ENCODE measurements around the gene NHS. TPM values are rescaled to one million over a fixed set of nuclear protein-coding genes. Genes with fewer than 3 reads are reported as not detected.

Gene NHS
- total and polyA plus RNA-seq, 3 donors from 2014 or later = 4.8 to 25.7 (median 21.8) TPM

- H3K36me3 ChIP-seq (ENCODE audit: low read depth, missing control alignments) = no peaks in the 10 kb centered on the region
- H3K27me3 ChIP-seq = no peaks in the 10 kb centered on the region
- TF ChIP-seq POLR2A (IDR thresholded peaks at IDR 0.05) = no peak
- no peak for TF ChIP-seq CTCF (IDR thresholded peaks at IDR 0.05)
- H3K27ac ChIP-seq = no peak overlapping the region
- DNase-seq = no peak
- H3K4me1 ChIP-seq = no peaks in the 10 kb centered on the region
- intact Hi-C loops (cut with DNase I; ENCODE audit: low total_unique reads) = no loop called here
- H3K9me3 ChIP-seq = no peaks in the 10 kb centered on the region
- no peak overlapping the region for H3K4me3 ChIP-seq
- WGBS, 2 donors = 27 to 29% methylated on average over 2 of the region's 2 CpGs
Measured at GRCh38 chrX:17555846-17556245, 180.8 kb downstream of the NHS start.

GRCh38 chrX:17559728-17560379 lies 184.9 kb downstream of the NHS start:
- H3K4me3 ChIP-seq = no peak overlapping the region
- TF ChIP-seq POLR2A (IDR thresholded peaks at IDR 0.05) (no peak), CTCF (IDR thresholded peaks at IDR 0.05) (no peak)
- 49 to 62% methylated on average over 8 of the region's 8 CpGs for WGBS, 2 donors

DNA sequence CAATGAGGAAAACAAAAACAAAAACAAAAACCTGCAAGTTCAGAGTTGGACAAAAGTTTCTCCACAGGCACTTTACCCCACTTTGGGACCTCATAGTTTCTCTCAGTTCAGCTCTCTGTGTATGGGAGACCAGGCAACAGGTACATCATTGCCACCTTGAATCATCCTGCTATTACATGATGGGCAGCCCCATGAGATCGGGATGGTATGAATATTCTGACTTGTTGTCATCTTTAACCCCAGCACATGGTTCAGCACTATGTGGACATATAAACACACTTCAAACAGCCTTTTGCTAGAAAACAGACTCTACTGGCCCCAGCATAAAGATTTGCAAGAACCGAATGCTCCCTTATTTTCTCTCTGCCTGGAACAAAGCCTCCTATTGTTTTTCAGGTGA lies 185.4 kb downstream of the NHS start:
- no peaks in the 10 kb centered on the region for H3K36me3 ChIP-seq (ENCODE audit: low read depth, missing control alignments)
- no peak for DNase-seq
- no peaks in the 10 kb centered on the region for H3K4me1 ChIP-seq
- 57 to 67% methylated on average over 2 of the region's 2 CpGs for WGBS, 2 donors
- intact Hi-C loops (cut with DNase I; ENCODE audit: low total_unique reads) = no loop called here
- TF ChIP-seq CTCF (IDR thresholded peaks at IDR 0.05) = no peak
- TF ChIP-seq POLR2A (IDR thresholded peaks at IDR 0.05) = no peak
- H3K9me3 ChIP-seq = no peaks in the 10 kb centered on the region
- no peak overlapping the region for H3K27ac ChIP-seq
- H3K27me3 ChIP-seq = no peaks in the 10 kb centered on the region
- no peak overlapping the region for H3K4me3 ChIP-seq

More at GRCh38 chrX:17559728-17560379, 184.9 kb downstream of the NHS start:
- Histone ChIP-seq H3K27me3 (no peaks in the 10 kb centered on the region), H3K27ac (no peak overlapping the region), H3K4me1 (no peaks in the 10 kb centered on the region), H3K9me3 (no peaks in the 10 kb centered on the region), H3K36me3 (ENCODE audit: low read depth, missing control alignments) (no peaks in the 10 kb centered on the region)
- no peak for DNase-seq
- intact Hi-C loops (cut with DNase I; ENCODE audit: low total_unique reads) = no loop called here

DNA sequence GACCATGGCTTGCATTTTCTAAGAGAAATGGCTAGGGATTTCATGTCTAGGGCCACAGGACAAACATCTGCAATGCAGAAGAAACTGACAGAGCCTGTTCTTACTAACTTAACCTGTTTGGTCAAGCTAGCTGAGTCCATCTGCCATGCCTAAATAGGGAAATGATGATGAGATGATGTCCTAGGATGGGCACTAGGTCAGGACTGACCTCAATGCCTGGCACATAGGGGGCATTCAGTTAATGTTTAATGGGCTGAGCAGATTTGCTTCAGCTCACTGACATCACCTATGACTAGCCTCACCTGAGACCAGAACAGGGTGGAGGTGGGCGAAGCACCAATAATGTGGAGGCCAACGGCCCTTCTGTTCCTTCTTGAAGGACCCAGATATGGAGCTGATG lies 188.1 kb downstream of the NHS start:
- Histone ChIP-seq H3K36me3 (ENCODE audit: low read depth, missing control alignments) (no peaks in the 10 kb centered on the region), H3K9me3 (no peaks in the 10 kb centered on the region), H3K27ac (no peak overlapping the region), H3K27me3 (no peaks in the 10 kb centered on the region), H3K4me3 (no peak overlapping the region), H3K4me1 (no peaks in the 10 kb centered on the region)
- DNase-seq = no peak
- 90 to 94% methylated on average over 2 of the region's 2 CpGs for WGBS, 2 donors
- intact Hi-C loops (cut with DNase I; ENCODE audit: low total_unique reads) = no loop called here
- TF ChIP-seq CTCF (IDR thresholded peaks at IDR 0.05) = no peak
- no peak for TF ChIP-seq POLR2A (IDR thresholded peaks at IDR 0.05)

DNA sequence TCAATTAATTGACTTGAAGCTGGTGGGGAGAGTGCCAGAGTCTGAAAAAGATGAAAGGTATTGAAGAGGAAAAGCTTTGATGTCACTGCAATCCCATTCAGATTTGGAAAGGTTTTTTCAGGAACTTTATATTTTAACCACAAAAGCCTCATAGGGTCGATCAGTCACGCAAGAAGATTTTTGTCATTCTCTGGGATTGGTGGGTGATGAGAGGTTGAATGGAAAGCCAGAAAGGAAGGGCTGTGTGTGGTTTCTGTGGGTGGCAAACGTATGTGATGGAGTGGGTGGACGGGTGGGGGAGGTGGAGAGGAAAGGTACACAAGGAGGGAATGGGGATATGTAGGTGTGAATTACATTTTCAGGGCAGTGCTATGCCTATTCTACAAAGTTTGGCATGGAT lies 188.5 kb downstream of the NHS start:
- Histone ChIP-seq H3K27me3 (no peaks in the 10 kb centered on the region), H3K27ac (no peak overlapping the region), H3K9me3 (no peaks in the 10 kb centered on the region), H3K4me3 (no peak overlapping the region), H3K36me3 (ENCODE audit: low read depth, missing control alignments) (no peaks in the 10 kb centered on the region), H3K4me1 (no peaks in the 10 kb centered on the region)
- no peak for TF ChIP-seq CTCF (IDR thresholded peaks at IDR 0.05)
- no peak for TF ChIP-seq POLR2A (IDR thresholded peaks at IDR 0.05)
- DNase-seq = no peak
- intact Hi-C loops (cut with DNase I; ENCODE audit: low total_unique reads) = no loop called here
- 63 to 94% methylated on average over 4 of the region's 4 CpGs for WGBS, 2 donors
